ENCODE data around the gene EFCAB6.

The EFCAB6 gene

DNA sequence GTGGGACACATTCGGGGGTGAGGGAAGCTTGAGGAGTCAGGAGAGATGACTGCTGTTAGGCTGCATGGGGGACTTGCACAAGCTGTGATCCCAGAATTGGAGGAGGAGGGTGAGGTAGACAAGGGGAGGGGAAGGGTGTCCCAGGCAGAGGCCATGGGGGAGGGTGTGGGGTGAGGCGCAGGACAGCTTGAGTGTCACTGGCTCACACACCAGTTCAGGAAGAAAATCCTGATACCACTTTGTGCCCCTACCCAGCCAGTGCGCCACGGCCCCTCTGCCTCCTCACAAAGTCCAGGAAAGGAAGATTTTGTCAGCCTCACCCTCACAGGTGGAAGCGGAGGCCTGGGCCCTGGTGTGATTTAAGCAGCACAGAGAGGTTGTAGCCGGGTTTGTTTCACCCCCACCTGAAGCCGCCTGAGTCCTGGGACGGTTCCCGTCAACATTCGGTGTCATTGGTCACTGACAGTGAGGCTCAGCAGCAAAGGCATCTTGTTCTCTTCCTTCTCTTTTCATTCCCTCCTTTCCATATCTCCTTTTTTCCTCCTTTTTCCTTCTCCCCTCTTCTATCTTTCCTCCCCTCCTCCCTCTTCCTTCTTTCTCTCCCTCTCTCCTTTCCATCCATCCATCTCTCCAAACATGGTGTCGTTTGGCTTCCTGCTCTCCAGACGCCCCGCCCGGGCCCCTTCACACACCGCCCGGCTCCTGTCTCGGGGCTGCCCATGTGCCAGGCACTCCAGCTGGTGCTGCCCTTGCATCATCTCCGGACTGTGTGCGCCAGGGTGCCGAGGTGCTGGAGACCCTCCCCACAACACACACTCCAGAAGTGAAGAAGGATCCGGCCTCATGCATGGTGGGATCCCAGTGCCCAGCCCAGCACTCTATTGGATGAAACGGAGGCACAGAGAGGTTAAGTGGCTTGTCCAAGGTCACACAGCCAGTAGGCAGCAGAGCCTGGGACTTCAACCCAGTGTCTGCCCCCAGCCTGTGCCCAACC, 311.0 kb downstream of the EFCAB6 start:
- DNase-seq, result no peak

DNA sequence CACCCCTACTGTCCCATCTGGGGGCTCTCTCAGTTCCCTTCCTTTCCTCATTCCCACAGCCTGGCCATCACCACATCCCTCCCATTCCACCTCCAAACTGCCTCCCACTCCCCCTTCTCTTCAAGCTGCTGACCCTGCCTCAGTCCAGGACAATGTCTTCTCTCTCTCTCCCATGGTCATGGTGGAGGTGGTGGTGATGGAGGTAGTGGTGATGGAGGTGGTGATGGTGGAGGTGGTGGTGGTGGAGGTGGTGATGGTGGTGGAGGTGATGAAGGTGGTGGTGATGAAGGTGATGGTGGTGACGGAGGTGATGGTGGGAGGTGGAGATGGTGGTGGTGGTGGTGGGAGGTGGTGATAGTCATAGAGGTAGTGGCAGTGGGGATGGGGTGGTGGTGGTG, 313.2 kb downstream of the EFCAB6 start:
- no peak for DNase-seq

DNA sequence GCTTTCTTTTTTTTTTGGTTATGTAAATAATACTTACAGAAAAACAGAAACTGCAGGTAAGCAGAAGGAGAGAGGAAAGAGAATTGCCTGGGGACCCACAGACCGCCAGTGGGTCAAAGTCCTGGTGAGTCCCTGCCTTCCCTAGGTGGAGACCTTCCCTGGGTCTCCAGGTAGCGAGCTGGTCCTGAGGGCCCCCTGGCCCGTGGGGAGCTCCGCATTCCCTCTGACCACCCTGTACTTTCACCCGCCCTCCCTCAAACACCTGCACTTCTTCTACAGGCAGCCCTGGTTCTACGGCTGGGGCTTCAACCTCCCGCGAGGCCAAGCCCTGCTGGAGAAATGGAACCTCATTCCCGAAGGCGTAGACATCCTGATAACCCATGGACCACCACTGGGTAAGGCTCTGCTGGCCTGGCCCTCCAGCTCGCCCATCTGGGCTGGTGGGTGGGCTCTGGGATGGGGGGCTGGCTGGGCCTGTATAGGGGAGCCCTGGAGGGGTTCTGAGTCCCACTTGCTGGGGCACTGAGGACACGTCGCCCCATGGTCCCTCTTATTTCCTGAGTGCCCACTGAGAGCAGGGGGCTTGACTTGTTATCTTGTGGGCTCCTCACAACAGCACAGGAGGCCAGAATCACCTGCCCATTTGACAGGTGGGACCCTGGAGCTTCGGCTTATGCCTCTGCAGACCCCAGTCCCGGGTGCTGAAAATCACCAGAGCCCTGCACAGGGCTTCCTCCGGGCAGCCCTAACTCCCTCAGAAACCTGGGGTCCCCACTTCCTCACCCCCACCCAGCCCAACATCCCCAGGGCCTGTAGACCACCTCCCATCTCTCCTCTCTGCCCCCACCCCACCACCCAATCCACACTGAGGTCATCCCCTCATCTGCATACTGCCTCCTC, 313.9 kb downstream of the EFCAB6 start:
- no peak for DNase-seq

DNA sequence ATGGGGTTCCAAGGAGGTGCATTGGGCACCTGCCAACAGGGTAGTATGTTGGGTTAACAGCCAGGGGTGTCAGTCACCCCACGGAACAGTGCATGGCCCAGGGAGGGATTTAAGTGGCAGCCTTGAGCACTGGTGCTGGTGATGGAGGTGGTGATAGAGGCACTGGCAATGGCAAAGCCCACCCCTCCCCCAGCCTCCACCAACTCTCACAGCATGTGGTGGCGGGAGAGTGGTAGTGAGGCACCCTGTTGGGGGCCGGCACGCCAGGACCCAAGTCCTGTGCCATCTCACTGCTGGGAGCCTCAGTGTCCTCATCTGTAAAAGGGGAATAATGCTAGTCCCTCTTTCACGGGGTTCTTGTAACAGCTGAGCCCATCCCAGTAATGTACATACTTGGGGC, 318.8 kb downstream of the EFCAB6 start:
- no peak for DNase-seq

GRCh38 chr22:43491737-43492136, 320.4 kb downstream of the EFCAB6 start:
- DNase-seq, result no peak

DNA sequence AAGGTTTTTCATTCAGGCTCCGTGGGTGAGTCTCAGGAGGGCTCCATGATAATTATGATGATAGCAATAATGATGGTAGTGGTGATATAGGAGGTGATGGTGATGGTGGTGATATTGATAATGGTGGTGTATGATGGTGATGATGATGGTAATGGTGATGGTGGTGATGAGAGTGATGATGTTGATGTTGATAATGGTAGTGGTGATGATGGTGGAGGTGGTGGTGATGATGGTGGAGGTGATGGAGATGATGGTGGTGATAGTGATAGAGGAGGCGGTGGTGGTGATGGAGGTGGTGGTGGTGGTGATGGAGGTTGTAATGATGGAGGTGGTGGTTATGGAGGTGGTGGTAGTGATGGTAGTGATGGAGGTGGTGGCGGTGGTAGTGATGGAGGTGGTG, 320.9 kb downstream of the EFCAB6 start:
- no peak for DNase-seq

DNA sequence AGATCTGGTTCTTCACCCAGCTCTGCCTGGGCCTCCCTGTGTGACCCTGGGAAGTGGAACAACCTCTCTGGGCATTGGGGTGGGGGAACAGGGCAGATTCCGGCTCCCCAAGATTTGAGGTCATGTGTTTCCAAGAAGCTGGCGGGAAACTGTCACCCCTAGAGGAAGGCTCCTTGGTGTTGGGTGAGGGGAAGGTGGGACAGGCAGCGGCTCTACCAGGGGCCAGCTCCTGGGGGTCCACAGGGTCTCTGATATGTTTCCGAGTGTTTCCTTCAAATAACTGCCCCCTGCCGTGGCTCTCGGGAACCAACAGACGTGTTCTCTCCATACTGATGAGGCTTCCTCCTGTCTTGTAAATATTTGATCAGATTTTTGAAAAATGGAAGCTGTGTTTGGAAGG, 321.8 kb downstream of the EFCAB6 start:
- no peak for DNase-seq

GRCh38 chr22:43488937-43489336, 323.2 kb downstream of the EFCAB6 start:
- no peak for DNase-seq

- DNase-seq, result no peak
Observed at GRCh38 chr22:43488031-43488866, 323.9 kb downstream of the EFCAB6 start.

DNA sequence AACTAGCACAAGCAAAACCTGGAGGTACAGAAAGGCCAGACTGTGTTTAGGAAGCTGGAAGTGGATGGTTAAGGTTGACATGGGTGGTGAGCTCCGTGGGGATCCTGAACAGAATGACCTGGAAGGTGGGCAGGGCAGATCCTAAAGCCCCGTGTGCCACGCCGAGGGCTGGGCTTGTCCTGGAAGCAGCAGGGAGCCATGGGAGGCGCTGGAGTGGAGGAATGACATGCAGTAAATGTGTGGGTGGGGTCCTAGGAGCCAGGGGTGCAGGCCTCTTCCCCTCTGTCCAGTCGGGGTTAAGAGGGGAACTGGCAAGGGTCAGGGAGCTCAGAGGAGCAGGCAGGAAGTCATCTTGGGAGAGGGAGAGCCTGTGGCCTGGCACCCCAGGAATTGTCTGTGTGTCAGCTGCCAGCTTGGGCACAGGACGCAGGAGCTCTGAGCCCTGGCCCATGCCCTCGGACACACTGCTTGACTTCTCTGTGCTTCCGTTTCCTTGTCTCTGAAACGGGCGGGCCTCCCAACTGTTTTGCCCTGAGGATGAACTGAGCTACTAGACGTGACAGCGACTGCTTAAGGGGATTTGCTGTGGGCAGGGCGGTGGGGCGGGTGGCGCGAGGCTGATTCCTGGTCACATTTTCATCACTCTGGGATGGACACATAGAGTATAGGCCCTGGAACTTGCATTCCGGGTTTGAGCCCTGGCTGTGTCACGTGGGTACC, 324.6 kb downstream of the EFCAB6 start:
- DNase-seq, result no peak

- no peak for DNase-seq
Observed at GRCh38 chr22:43485502-43486089, 326.5 kb downstream of the EFCAB6 start.

GRCh38 chr22:43484227-43484626, 327.9 kb downstream of the EFCAB6 start:
- no peak for DNase-seq

- no peak for DNase-seq
Observed at GRCh38 chr22:43483669-43484068, 328.4 kb downstream of the EFCAB6 start.

DNA sequence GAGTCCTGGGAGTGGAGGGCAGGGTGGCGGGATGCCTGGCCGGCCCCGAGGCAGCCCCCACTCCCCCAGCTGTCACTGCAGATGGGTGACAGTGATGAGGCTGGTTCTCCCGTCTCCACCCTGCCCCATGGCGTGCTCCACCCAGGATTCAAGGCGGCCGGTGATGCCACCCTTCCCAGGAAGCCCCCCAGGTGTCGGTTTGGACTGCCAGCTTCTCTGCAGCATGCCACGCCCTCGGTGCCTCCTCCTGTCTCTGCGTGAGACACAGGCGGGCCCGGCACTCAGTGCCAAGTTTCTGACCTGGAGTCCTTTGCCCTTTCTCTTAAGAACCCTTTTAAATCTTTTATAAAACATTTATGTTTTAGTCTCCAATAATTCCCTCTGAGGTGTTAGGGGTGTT, 328.8 kb downstream of the EFCAB6 start:
- no peak for DNase-seq

DNA sequence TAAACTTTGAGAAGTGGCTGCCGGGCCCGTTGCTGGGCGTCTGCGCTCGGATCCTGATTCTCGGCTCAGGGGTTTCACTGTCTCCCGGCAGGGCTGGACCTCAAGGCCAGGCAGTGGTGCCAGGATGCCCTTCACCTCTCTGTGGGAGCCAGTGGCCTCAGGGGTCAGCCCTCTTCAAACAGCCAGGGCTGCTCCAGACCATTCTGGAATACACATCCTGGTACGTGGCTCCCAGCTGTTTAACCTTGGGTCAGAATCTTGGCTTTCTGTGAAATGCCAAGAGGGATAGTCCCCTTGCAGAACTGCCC, 329.8 kb downstream of the EFCAB6 start:
- no peak for DNase-seq

- DNase-seq, result no peak
Observed at GRCh38 chr22:43481568-43482317, 330.4 kb downstream of the EFCAB6 start.

DNA sequence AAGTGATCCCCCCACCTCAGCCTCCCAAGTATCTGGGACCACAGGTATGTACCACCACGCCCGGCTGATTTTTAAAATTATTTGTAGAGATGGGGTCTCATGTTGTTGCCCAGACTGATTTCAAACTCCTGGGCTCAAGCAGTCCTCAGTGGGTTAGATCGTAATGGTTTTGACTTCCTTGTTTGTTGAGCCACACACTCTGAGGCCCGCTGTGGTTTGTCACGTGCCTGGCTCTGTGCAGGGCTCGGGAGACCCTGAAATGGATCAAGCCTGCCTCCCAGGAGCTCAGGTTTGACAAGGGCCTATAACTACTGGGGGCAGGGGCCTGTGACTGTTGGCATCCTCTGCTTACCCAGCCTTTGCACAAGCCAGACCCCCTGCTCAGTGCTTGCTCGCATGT, 332.1 kb downstream of the EFCAB6 start:
- no peak for DNase-seq

- DNase-seq, result no peak
Observed at GRCh38 chr22:43479301-43479950, 332.7 kb downstream of the EFCAB6 start.

All from NCI-H510A treated with DMSO at 0.1 percent for 48 hours (cell line).